ENCODE data around the gene GPR162. TPM values are rescaled to one million over a fixed set of nuclear protein-coding genes. Genes with fewer than 3 reads are reported as not detected.

The GPR162 gene
- total RNA-seq, 4 donors from 2014 or later: 1.3 to 2.3 (median 1.5) TPM; not detected in 1

- WGBS, 2 donors: 75 to 78% methylated on average over 5 to 6 of the region's 10 CpGs
- Histone ChIP-seq H3K27ac (no peak overlapping the region), H3K4me3 (no peak overlapping the region), H3K9me3 (no peaks in the 10 kb centered on the region), H3K4me1 (no peaks in the 10 kb centered on the region), H3K36me3 (no peaks in the 10 kb centered on the region), H3K27me3 (peaks cover 0 to 5% (median 0%) of the 10 kb centered on the region in 4 donors)
- DNase-seq: no peak
- no peak for TF ChIP-seq CTCF (IDR thresholded peaks at IDR 0.05)
- no peak for TF ChIP-seq POLR2A (IDR thresholded peaks at IDR 0.05)
- intact Hi-C loops (cut with DNase I): no loop called here
Measured at GRCh38 chr12:6809056-6809455, 12.6 kb upstream of the GPR162 start.

GRCh38 chr12:6810758-6811157 is 10.9 kb upstream of the GPR162 start:
- H3K4me1 ChIP-seq: no peaks in the 10 kb centered on the region
- 80 to 84% methylated on average over 1 of the region's 1 CpG for WGBS, 2 donors
- DNase-seq: no peak
- TF ChIP-seq CTCF (IDR thresholded peaks at IDR 0.05) (no peak), POLR2A (IDR thresholded peaks at IDR 0.05) (no peak)
- no peaks in the 10 kb centered on the region for H3K9me3 ChIP-seq
- no peak overlapping the region for H3K27ac ChIP-seq
- intact Hi-C loops (cut with DNase I): no loop called here
- H3K27me3 ChIP-seq: peaks cover 0 to 14% (median 0%) of the 10 kb centered on the region in 4 donors
- H3K36me3 ChIP-seq: no peaks in the 10 kb centered on the region
- no peak overlapping the region for H3K4me3 ChIP-seq

- peaks cover 0 to 14% (median 0%) of the 10 kb centered on the region in 4 donors for H3K27me3 ChIP-seq
- no peaks in the 10 kb centered on the region for H3K9me3 ChIP-seq
- 42 to 43% methylated on average over 4 of the region's 4 CpGs for WGBS, 2 donors
- H3K4me3 ChIP-seq: no peak overlapping the region
- TF ChIP-seq CTCF (IDR thresholded peaks at IDR 0.05) (no peak), POLR2A (IDR thresholded peaks at IDR 0.05) (no peak)
- no peak overlapping the region for H3K27ac ChIP-seq
- no peaks in the 10 kb centered on the region for H3K4me1 ChIP-seq
- H3K36me3 ChIP-seq: no peaks in the 10 kb centered on the region
- intact Hi-C loops (cut with DNase I): no loop called here
- no peak for DNase-seq
Measured at GRCh38 chr12:6813363-6813762, 8.3 kb upstream of the GPR162 start.

- no peaks in the 10 kb centered on the region for H3K9me3 ChIP-seq
- intact Hi-C loops (cut with DNase I): no loop called here
- no peaks in the 10 kb centered on the region for H3K36me3 ChIP-seq
- no peak for TF ChIP-seq CTCF (IDR thresholded peaks at IDR 0.05)
- H3K4me3 ChIP-seq: no peak overlapping the region
- peaks cover 0 to 9% (median 3%) of the 10 kb centered on the region in 3 donors for H3K4me1 ChIP-seq
- WGBS, 2 donors: 46 to 71% methylated on average over 3 of the region's 3 CpGs
- DNase-seq: no peak
- H3K27me3 ChIP-seq: peaks cover 0 to 31% (median 0%) of the 10 kb centered on the region in 4 donors
- no peak overlapping the region for H3K27ac ChIP-seq
Measured at GRCh38 chr12:6816598-6816997, 5.0 kb upstream of the GPR162 start.

GRCh38 chr12:6817098-6817497 is 4.5 kb upstream of the GPR162 start:
- no peak for DNase-seq
- no peak overlapping the region for H3K27ac ChIP-seq
- TF ChIP-seq CTCF (IDR thresholded peaks at IDR 0.05): no peak
- no peaks in the 10 kb centered on the region for H3K36me3 ChIP-seq
- H3K4me1 ChIP-seq: peaks cover 4 to 14% (median 7%) of the 10 kb centered on the region in 3 donors
- WGBS, 2 donors: 83 to 89% methylated on average over 3 to 7 of the region's 8 CpGs
- H3K9me3 ChIP-seq: no peaks in the 10 kb centered on the region
- peaks cover 0 to 36% (median 0%) of the 10 kb centered on the region in 4 donors for H3K27me3 ChIP-seq
- no peak overlapping the region for H3K4me3 ChIP-seq
- intact Hi-C loops (cut with DNase I): no loop called here

Data from esophagus squamous epithelium (tissue), 5 donors.